C4-2B (cell line): ENCODE measurements around the gene PRMT9.

Source experiments
- H3K27ac ChIP-seq: fragments of 450-650 bp; 2 replicates; pipeline ENCODE4 v1.5.1; 2017
- CTCF ChIP-seq: fragments of 450-650 bp; conservative IDR thresholded peaks from 2 replicates; pipeline ENCODE4 v1.5.1; 2017; ENCODE audit warnings: mild to moderate bottlenecking
- ZFX ChIP-seq: fragments of 450-650 bp; IDR thresholded peaks from 2 replicates; pipeline ENCODE4 v1.6.1; 2017

PRMT9 gene

GRCh38 chr4:147683717-147684700 lies at the start of gene PRMT9:
PRMT9 (minus strand) TSS chr4:147684163; CDS start chr4:147683987, 176 bp downstream.
- TF ChIP-seq ZFX (peak; percentile 13; the same call in 1 of the 2 replicates), CTCF (no peak)
- peak within 1 kb of the TSS; percentile 84 for H3K27ac ChIP-seq

- TF ChIP-seq CTCF (no peak), ZFX (peak; percentile 6; the same call in 1 of the 2 replicates)
- peak overlapping the region; percentile 86 for H3K27ac ChIP-seq
These were observed 48.7 kb upstream of the PRMT9 start for GRCh38 chr4:147732518-147733235.

GRCh38 chr4:147731580-147732517 lies 47.9 kb upstream of the PRMT9 start, which contains the start of gene ARHGAP10:
ARHGAP10 (plus strand) TSS chr4:147732088; CDS start chr4:147732302, 214 bp downstream.
- TF ChIP-seq CTCF, result no peak
- peak; percentile 55 for TF ChIP-seq ZFX
- peak within 1 kb of the TSS; percentile 86 for H3K27ac ChIP-seq

- no peak overlapping the region for H3K27ac ChIP-seq
- TF ChIP-seq ZFX (no peak), CTCF (no peak)
These were observed 46.4 kb upstream of the PRMT9 start for GRCh38 chr4:147730333-147730732.

GRCh38 chr4:147727476-147728028 lies 43.6 kb upstream of the PRMT9 start:
- H3K27ac ChIP-seq, result no peak overlapping the region
- TF ChIP-seq ZFX (no peak), CTCF (no peak)

- H3K27ac ChIP-seq, result no peak overlapping the region
- no peak for TF ChIP-seq CTCF
- no peak for TF ChIP-seq ZFX
These were observed 41.7 kb upstream of the PRMT9 start for GRCh38 chr4:147725673-147726072.
